Activated CD4-positive, alpha-beta memory T cell treated with anti-CD3 and anti-CD28 coated beads for 36 hours (primary cell): ENCODE data around the gene FHL5. TPM values are rescaled to one million over a fixed set of nuclear protein-coding genes. Genes with fewer than 3 reads are reported as not detected.
"Not testable (repeated sequence)": the region's sequence is repeated elsewhere in the genome, so short reads cannot be mapped to it uniquely, and the experiment has no call there.

Source experiments
- CTCF ChIA-PET: fragments of 350-600 bp; sonication (Branson Sonifier 250); formaldehyde crosslinking; loops from one replicate; lab custom pipeline; 2021; ENCODE audit warnings: antibody characterized with exemption, inconsistent platforms; lab: Charles Lee
- POLR2A ChIA-PET: fragments of 350-600 bp; sonication (Branson Sonifier 250); formaldehyde crosslinking; loops from one replicate; lab custom pipeline; 2021; ENCODE audit warnings: antibody characterized with exemption; lab: Charles Lee
- DNase-seq: peaks from one replicate; pipeline ENCODE4 v3.0.0-alpha.2; 2020
- H3K27ac Mint-ChIP-seq: one replicate; pipeline ENCODE4 v1.8.0; 2021; ENCODE audit warnings: mixed read lengths
- H3K27me3 Mint-ChIP-seq: one replicate; pipeline ENCODE4 v1.8.0; 2021; ENCODE audit warnings: mixed read lengths
- H3K36me3 Mint-ChIP-seq: one replicate; pipeline ENCODE4 v1.8.0; 2021; ENCODE audit warnings: mixed read lengths
- H3K4me1 Mint-ChIP-seq: one replicate; pipeline ENCODE4 v1.8.0; 2021; ENCODE audit warnings: low read depth, mixed read lengths
- H3K4me3 Mint-ChIP-seq: one replicate; pipeline ENCODE4 v1.8.0; 2021; ENCODE audit warnings: mild to moderate bottlenecking, mixed read lengths
- H3K9me3 Mint-ChIP-seq: one replicate; pipeline ENCODE4 v1.8.0; 2021; ENCODE audit warnings: mixed read lengths
- intact Hi-C: fragments of 100-400 bp; cut with micrococcal nuclease; formaldehyde crosslinking; loops from one replicate; pipeline ENCODE4 v1.15.1; 2023
- total RNA-seq, 2 experiments: library from RNA; stranded (reverse); gene quantifications; one replicate each; pipeline ENCODE4 v1.2.3, GENCODE V29; 2021

The FHL5 gene
- total RNA-seq, 2 experiments from 2014 or later, result not detected

- peaks cover 7% of the 10 kb centered on the region for H3K27me3 Mint-ChIP-seq
- ChIA-PET CTCF (interaction anchor here (0.7 to 1.2 kb wide), 2 partner anchors 16 to 680 kb away, joined by 3 read pairs; no protein-coding TSS in a partner anchor), POLR2A (no interaction called here)
- DNase-seq, result no peak
- no peaks in the 10 kb centered on the region for H3K4me1 Mint-ChIP-seq
- H3K27ac Mint-ChIP-seq, result no peak overlapping the region
- H3K36me3 Mint-ChIP-seq, result no peaks in the 10 kb centered on the region
- intact Hi-C loops, result no loop called here
- no peak overlapping the region for H3K4me3 Mint-ChIP-seq
- H3K9me3 Mint-ChIP-seq, result no peaks in the 10 kb centered on the region
Measured at GRCh38 chr6:96611342-96611991, 48.5 kb downstream of the FHL5 start.

DNA sequence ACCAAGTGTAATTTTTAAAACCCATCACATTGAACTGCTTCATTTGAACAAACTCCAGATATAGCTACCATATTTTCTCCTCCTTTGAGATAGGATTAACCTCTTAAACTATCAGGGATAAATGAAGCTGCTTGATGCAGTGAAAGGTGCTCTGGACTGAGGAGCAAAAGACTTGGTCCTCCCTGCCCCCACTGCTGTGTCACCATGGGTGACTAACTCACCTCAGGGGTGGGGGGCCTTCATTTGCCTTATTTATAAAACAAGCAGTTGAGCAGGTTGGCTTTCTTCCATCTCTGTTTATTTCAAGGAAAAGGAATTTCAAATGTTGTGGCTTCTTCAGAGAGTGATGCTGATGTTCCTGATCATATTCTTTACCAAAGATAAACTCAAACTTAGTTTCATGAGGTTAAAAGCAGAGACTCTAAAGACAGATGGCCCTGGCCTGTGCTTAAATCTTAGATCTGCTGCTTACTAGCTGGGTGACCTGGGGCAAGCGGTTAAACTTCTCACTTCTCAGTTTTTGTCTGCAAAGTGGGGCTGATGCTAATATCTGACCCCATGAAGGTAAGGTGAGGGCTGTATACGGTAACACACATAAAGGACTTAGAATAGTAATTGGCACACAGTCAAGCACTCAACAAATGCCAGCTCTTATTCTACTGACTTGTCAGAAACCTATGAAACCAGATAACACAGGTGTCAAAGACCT, 50.5 kb downstream of the FHL5 start:
- CTCF ChIA-PET, result interaction anchor here (1.0 kb wide), 1 partner anchor 13 kb away, joined by 4 read pairs; no protein-coding TSS in a partner anchor
- peaks cover 8% of the 10 kb centered on the region for H3K27me3 Mint-ChIP-seq
- H3K4me1 Mint-ChIP-seq, result no peaks in the 10 kb centered on the region
- DNase-seq, result no peak
- H3K9me3 Mint-ChIP-seq, result no peaks in the 10 kb centered on the region
- H3K4me3 Mint-ChIP-seq, result no peak overlapping the region
- intact Hi-C loops, result no loop called here
- H3K36me3 Mint-ChIP-seq, result no peaks in the 10 kb centered on the region
- H3K27ac Mint-ChIP-seq, result no peak overlapping the region
- POLR2A ChIA-PET, result no interaction called here

GRCh38 chr6:96620851-96621250, 57.9 kb downstream of the FHL5 start:
- ChIA-PET CTCF (interaction anchor here (0.6 kb wide), 2 partner anchors 14 to 1137 kb away, joined by 3 read pairs; no protein-coding TSS in a partner anchor), POLR2A (no interaction called here)
- Mint-ChIP-seq H3K4me3 (no peak overlapping the region), H3K9me3 (no peaks in the 10 kb centered on the region), H3K27ac (no peak overlapping the region), H3K36me3 (no peaks in the 10 kb centered on the region), H3K27me3 (peaks cover 12% of the 10 kb centered on the region), H3K4me1 (no peaks in the 10 kb centered on the region)
- intact Hi-C loops, result no loop called here
- no peak for DNase-seq

DNA sequence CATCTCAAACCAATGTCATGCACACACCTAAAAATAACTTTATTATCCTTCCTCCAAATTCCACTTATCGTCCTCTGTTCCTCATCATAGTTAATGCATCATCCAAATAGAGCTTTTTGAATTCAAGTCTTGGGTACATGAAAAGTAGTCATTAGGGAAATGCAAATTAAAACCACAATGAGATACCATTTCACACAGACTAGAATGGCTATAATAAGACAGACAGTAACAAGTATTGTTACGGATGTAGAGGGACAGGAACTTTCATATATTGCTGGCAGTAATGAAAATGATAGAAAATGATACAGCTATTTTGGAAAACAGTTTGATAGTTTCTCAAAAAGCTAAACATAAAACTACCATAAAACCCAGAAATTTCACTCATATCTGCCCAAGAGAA, 59.1 kb downstream of the FHL5 start:
- H3K9me3 Mint-ChIP-seq, result no peaks in the 10 kb centered on the region
- CTCF ChIA-PET, result interaction anchor here (1.0 kb wide), 1 partner anchor 438 kb away, joined by 3 read pairs; no protein-coding TSS in a partner anchor
- H3K4me1 Mint-ChIP-seq, result no peaks in the 10 kb centered on the region
- H3K4me3 Mint-ChIP-seq, result no peak overlapping the region
- no peaks in the 10 kb centered on the region for H3K36me3 Mint-ChIP-seq
- intact Hi-C loops, result no loop called here
- no peak overlapping the region for H3K27ac Mint-ChIP-seq
- no peak for DNase-seq
- POLR2A ChIA-PET, result no interaction called here
- peaks cover 12% of the 10 kb centered on the region for H3K27me3 Mint-ChIP-seq

GRCh38 chr6:96624957-96625356, 62.0 kb downstream of the FHL5 start:
- no peaks in the 10 kb centered on the region for H3K9me3 Mint-ChIP-seq
- H3K4me1 Mint-ChIP-seq, result no peaks in the 10 kb centered on the region
- intact Hi-C loops, result no loop called here
- peaks cover 11% of the 10 kb centered on the region for H3K27me3 Mint-ChIP-seq
- ChIA-PET CTCF (interaction anchor here (0.5 to 0.9 kb wide), 2 partner anchors 211 to 433 kb away, joined by 3 read pairs; no protein-coding TSS in a partner anchor), POLR2A (no interaction called here)
- H3K36me3 Mint-ChIP-seq, result no peaks in the 10 kb centered on the region
- DNase-seq, result no peak
- no peak overlapping the region for H3K27ac Mint-ChIP-seq
- H3K4me3 Mint-ChIP-seq, result no peak overlapping the region

- Mint-ChIP-seq H3K4me1 (no peaks in the 10 kb centered on the region), H3K4me3 (no peak overlapping the region), H3K36me3 (no peaks in the 10 kb centered on the region), H3K9me3 (no peaks in the 10 kb centered on the region), H3K27ac (no peak overlapping the region), H3K27me3 (peaks cover 6% of the 10 kb centered on the region)
- CTCF ChIA-PET, result interaction anchor here (0.6 to 3.5 kb wide), 16 partner anchors 11 to 499 kb away, joined by 3 to 32 read pairs (median 3); partner anchors contain the start of gene FHL5
- POLR2A ChIA-PET, result no interaction called here
- intact Hi-C loops, result loop anchor here (1.0 kb wide), 2 partner anchors 270 to 432 kb away; partner anchors contain the start of gene NDUFAF4
- DNase-seq, result no peak
Measured at GRCh38 chr6:96626759-96627364, 63.9 kb downstream of the FHL5 start.

- CTCF ChIA-PET, result no interaction called here
- DNase-seq, result no peak
- intact Hi-C loops, result no loop called here
- POLR2A ChIA-PET, result no interaction called here
- H3K36me3 Mint-ChIP-seq, result no peaks in the 10 kb centered on the region
- peaks cover 4% of the 10 kb centered on the region for H3K27me3 Mint-ChIP-seq
- H3K4me3 Mint-ChIP-seq, result no peak overlapping the region
- no peaks in the 10 kb centered on the region for H3K9me3 Mint-ChIP-seq
- H3K27ac Mint-ChIP-seq, result no peak overlapping the region
- H3K4me1 Mint-ChIP-seq, result no peaks in the 10 kb centered on the region
Measured at GRCh38 chr6:96631248-96631647, 68.3 kb downstream of the FHL5 start.

- H3K36me3 Mint-ChIP-seq, H3K27ac Mint-ChIP-seq, DNase-seq, POLR2A ChIA-PET, H3K4me3 Mint-ChIP-seq, intact Hi-C loops, H3K9me3 Mint-ChIP-seq, H3K4me1 Mint-ChIP-seq: not testable (repeated sequence)
- CTCF ChIA-PET, result interaction anchor here (0.6 kb wide), 1 partner anchor 11 kb away, joined by 4 read pairs; no protein-coding TSS in a partner anchor
- peaks cover 16% of the 10 kb centered on the region for H3K27me3 Mint-ChIP-seq
Measured at GRCh38 chr6:96637979-96638378, 75.1 kb downstream of the FHL5 start.

- intact Hi-C loops, result no loop called here
- DNase-seq, result no peak
- Mint-ChIP-seq H3K36me3 (no peaks in the 10 kb centered on the region), H3K4me3 (no peak overlapping the region), H3K27me3 (peaks cover 14% of the 10 kb centered on the region), H3K9me3 (no peaks in the 10 kb centered on the region), H3K4me1 (no peaks in the 10 kb centered on the region), H3K27ac (no peak overlapping the region)
- ChIA-PET CTCF (no interaction called here), POLR2A (no interaction called here)
Measured at GRCh38 chr6:96645106-96645505, 82.2 kb downstream of the FHL5 start.

DNA sequence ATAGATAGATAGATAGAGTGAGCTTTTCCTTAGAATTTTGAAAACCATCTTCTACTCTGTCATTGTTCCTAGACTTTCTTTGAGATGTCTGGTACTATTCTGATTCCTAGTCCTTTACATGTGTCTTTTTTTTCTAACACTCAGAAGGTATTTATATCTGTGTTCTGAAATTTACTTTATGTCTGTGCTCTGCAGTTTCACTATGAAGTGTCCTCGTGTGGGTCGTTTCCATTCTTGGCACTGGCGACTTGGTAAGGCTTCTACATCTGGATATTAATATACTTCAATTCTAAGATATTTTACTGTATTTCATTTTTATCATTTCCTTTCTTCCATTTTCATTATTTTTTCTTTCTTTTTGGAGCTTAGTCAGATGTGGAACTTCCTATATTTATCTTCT, 87.0 kb downstream of the FHL5 start:
- no peak for DNase-seq
- Mint-ChIP-seq H3K9me3 (no peaks in the 10 kb centered on the region), H3K4me3 (no peak overlapping the region), H3K36me3 (no peaks in the 10 kb centered on the region), H3K27me3 (peaks cover 24% of the 10 kb centered on the region), H3K27ac (no peak overlapping the region), H3K4me1 (no peaks in the 10 kb centered on the region)
- CTCF ChIA-PET, result no interaction called here
- POLR2A ChIA-PET, result no interaction called here
- intact Hi-C loops, result no loop called here

DNA sequence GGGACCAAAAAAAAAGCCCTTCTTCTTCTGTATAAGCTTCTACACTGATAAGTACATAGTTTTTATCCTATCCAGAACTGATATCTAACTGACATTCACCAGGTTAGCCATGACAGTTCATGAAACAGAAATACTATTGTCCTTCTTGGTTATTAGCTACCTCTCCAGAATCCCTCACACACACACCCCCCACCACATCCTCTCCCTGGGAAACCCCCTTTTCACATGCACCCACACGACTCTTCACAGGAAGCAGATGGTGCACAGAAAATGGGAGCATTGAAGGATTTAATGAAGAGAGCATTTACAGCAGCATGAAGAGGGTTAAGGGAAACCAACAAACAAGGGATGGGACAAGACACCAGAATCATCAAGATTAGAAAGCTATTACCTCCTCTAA, 88.9 kb downstream of the FHL5 start:
- Mint-ChIP-seq H3K9me3 (no peaks in the 10 kb centered on the region), H3K27me3 (peaks cover 19% of the 10 kb centered on the region), H3K27ac (no peak overlapping the region), H3K4me3 (no peak overlapping the region), H3K36me3 (no peaks in the 10 kb centered on the region), H3K4me1 (no peaks in the 10 kb centered on the region)
- no peak for DNase-seq
- ChIA-PET CTCF (no interaction called here), POLR2A (no interaction called here)
- intact Hi-C loops, result no loop called here

DNA sequence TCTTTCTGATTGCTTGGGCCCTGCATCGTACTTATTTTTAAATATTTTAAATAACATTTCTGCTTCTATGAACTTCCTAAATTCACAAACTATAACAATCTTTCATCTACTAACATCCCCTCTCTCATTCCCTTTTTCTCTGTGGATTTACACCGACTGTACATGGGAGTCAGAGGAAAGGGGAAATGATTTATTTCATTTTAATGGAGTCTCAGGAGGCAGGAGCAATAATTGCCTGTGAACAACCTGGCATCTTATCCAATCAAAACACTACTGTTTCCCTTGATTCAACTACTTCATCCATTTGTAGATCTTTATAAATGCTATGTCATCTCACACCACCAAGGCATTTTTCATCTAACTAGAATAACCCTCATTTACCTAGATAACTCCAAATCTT, 89.6 kb downstream of the FHL5 start:
- POLR2A ChIA-PET, result no interaction called here
- intact Hi-C loops, result no loop called here
- H3K27me3 Mint-ChIP-seq, result peaks cover 20% of the 10 kb centered on the region
- no peaks in the 10 kb centered on the region for H3K9me3 Mint-ChIP-seq
- no peak overlapping the region for H3K4me3 Mint-ChIP-seq
- H3K27ac Mint-ChIP-seq, result no peak overlapping the region
- H3K36me3 Mint-ChIP-seq, result no peaks in the 10 kb centered on the region
- no peak for DNase-seq
- CTCF ChIA-PET, result no interaction called here
- no peaks in the 10 kb centered on the region for H3K4me1 Mint-ChIP-seq
